ENCODE results near the gene RADIL.

- TF ChIP-seq CTCF (IDR thresholded peaks at IDR 0.05; ENCODE audit: low read depth, low read length) = no peak
- no peak for TF ChIP-seq EZH2phosphoT487 (IDR thresholded peaks at IDR 0.05; ENCODE audit: low read depth)
These were observed 100.9 kb downstream of the RADIL start for GRCh38 chr7:4782333-4783291.

Measured in OCI-LY3 (cell line).